Neuronal stem cell (in vitro differentiated cells): ENCODE data around the gene PSMD1.

Source experiments
- DNase-seq: peaks from one replicate; pipeline ENCODE4 v3.0.0-alpha.2; 2013; ENCODE audit warnings: low spot score
- H2AFZ ChIP-seq: one replicate; pipeline ENCODE4 v1.6.1; 2013; ENCODE audit warnings: mild to moderate bottlenecking, low read length, inconsistent platforms
- H2AK5ac ChIP-seq: 2 replicates; pipeline ENCODE4 v1.6.1; 2013; ENCODE audit warnings: low read depth, mild to moderate bottlenecking, inconsistent platforms, low read length, moderate library complexity, mixed read lengths
- H2BK120ac ChIP-seq: 2 replicates; pipeline ENCODE4 v1.6.1; 2013; ENCODE audit warnings: low read depth, mild to moderate bottlenecking, inconsistent platforms, low read length, moderate library complexity, mixed read lengths
- H2BK12ac ChIP-seq: one replicate; pipeline ENCODE4 v1.6.1; 2013; ENCODE audit warnings: low read length, inconsistent platforms
- H2BK15ac ChIP-seq: 2 replicates; pipeline ENCODE4 v1.6.1; 2013; ENCODE audit warnings: mild to moderate bottlenecking, low read length, inconsistent platforms, mixed read lengths
- H2BK5ac ChIP-seq: one replicate; pipeline ENCODE4 v1.6.1; 2013; ENCODE audit warnings: inconsistent platforms, mild to moderate bottlenecking, low read length, moderate library complexity
- H3K14ac ChIP-seq: one replicate; pipeline ENCODE4 v1.6.1; 2013; ENCODE audit warnings: low read length, inconsistent platforms
- H3K18ac ChIP-seq: 2 replicates; pipeline ENCODE4 v1.6.1; 2013; ENCODE audit warnings: low read length, inconsistent platforms
- H3K23ac ChIP-seq: 2 replicates; pipeline ENCODE4 v1.6.1; 2013; ENCODE audit warnings: low read depth, mild to moderate bottlenecking, mixed read lengths, low read length, inconsistent platforms; ENCODE audit not compliant: poor library complexity
- H3K27ac ChIP-seq: replicated peaks from 3 replicates; pipeline ENCODE4 v1.5.1; 2013; ENCODE audit warnings: low read length, inconsistent platforms
- H3K27me3 ChIP-seq, 3 experiments: 2 replicates each; pipeline ENCODE4 v1.6.1; 2013; ENCODE audit warnings: low read length in 3 of 3, mild to moderate bottlenecking in 2 of 3, inconsistent platforms in 1 of 3, low read depth in 1 of 3, mixed read lengths in 1 of 3, moderate library complexity in 1 of 3; ENCODE audit not compliant: control insufficient read depth in 3 of 3, insufficient read depth in 3 of 3
- H3K36me3 ChIP-seq, 2 donors: replicated peaks in 1 of 2; 2 replicates each; pipeline ENCODE4 v1.6.1; 2013; ENCODE audit warnings: low read length in 2 of 2; ENCODE audit not compliant: control insufficient read depth in 2 of 2, insufficient read depth in 2 of 2
- H3K4ac ChIP-seq: 2 replicates; pipeline ENCODE4 v1.6.1; 2013; ENCODE audit warnings: inconsistent platforms, mild to moderate bottlenecking, low read length, moderate library complexity
- H3K4me1 ChIP-seq, 2 donors: 1 replicate in 1 of 2; 2 replicates in 1 of 2; pipeline ENCODE4 v1.6.1; 2013; ENCODE audit warnings: low read length in 2 of 2, low read depth in 1 of 2; ENCODE audit not compliant: control insufficient read depth in 2 of 2, insufficient read depth in 1 of 2
- H3K4me2 ChIP-seq: one replicate; pipeline ENCODE4 v1.6.1; 2013; ENCODE audit warnings: mild to moderate bottlenecking, low read length, inconsistent platforms; ENCODE audit not compliant: insufficient read depth, poor library complexity, severe bottlenecking
- H3K4me3 ChIP-seq, 2 donors: 2 replicates each; pipeline ENCODE4 v1.5.1; 2013; ENCODE audit warnings: low read length in 2 of 2, mild to moderate bottlenecking in 2 of 2, inconsistent platforms in 1 of 2, moderate library complexity in 1 of 2
- H3K79me1 ChIP-seq: one replicate; pipeline ENCODE4 v1.6.1; 2013; ENCODE audit warnings: low read depth, mild to moderate bottlenecking, inconsistent platforms, low read length, moderate library complexity
- H3K9ac ChIP-seq: one replicate; pipeline ENCODE4 v1.6.1; 2013; ENCODE audit warnings: mild to moderate bottlenecking, low read depth, low read length, inconsistent platforms; ENCODE audit not compliant: poor library complexity
- H3K9me3 ChIP-seq, 2 donors: replicated peaks in 1 of 2; 2 replicates each; pipeline versions ENCODE3 to v1.6.1; 2013; ENCODE audit warnings: low read length in 2 of 2, mild to moderate bottlenecking in 2 of 2, inconsistent platforms in 1 of 2, low read depth in 1 of 2, mixed read lengths in 1 of 2, moderate library complexity in 1 of 2; ENCODE audit not compliant: control insufficient read depth in 2 of 2, insufficient read depth in 1 of 2
- H4K8ac ChIP-seq: one replicate; pipeline ENCODE4 v1.6.1; 2013; ENCODE audit warnings: low read depth, mild to moderate bottlenecking, inconsistent platforms, low read length, moderate library complexity
- H4K91ac ChIP-seq: one replicate; pipeline ENCODE4 v1.6.1; 2013; ENCODE audit warnings: low read length, low read depth, mild to moderate bottlenecking, inconsistent platforms; ENCODE audit not compliant: poor library complexity
- WGBS, 2 donors: extraction: QIAGEN DNeasy Blood & Tissue Kit; methylation state at CpG; one replicate each; pipeline ENCODE4 v1.1.7; 2013; ENCODE audit warnings: missing lambda C conversion rate in 2 of 2, mixed read lengths in 1 of 2; ENCODE audit not compliant: insufficient read length in 2 of 2, insufficient replicate concordance in 1 of 2; ENCODE audit errors: extremely low coverage in 2 of 2; 5-methylcytosine and 5-hydroxymethylcytosine counted together

The PSMD1 gene

GRCh38 chr2:231104115-231104713 is 47.5 kb downstream of the PSMD1 start:
- H3K18ac ChIP-seq = no peak overlapping the region
- no peaks in the 10 kb centered on the region for H3K4me1 ChIP-seq
- WGBS, 2 donors = no CpG with 5 or more reads among the region's 3 CpGs
- H3K9me3 ChIP-seq = peaks cover 4 to 11% of the 10 kb centered on the region in 2 donors
- peaks cover 14 to 73% of the 10 kb centered on the region in 2 donors for H3K36me3 ChIP-seq
- no peak overlapping the region for H4K91ac ChIP-seq
- H3K14ac ChIP-seq = no peak overlapping the region
- H3K4me3 ChIP-seq = no peak overlapping the region
- H4K8ac ChIP-seq = no peak overlapping the region
- H2BK12ac ChIP-seq = no peak overlapping the region
- H3K4ac ChIP-seq = no peak overlapping the region
- no peaks in the 10 kb centered on the region for H3K27me3 ChIP-seq
- no peak overlapping the region for H3K23ac ChIP-seq
- peaks cover 2% of the 10 kb centered on the region for H3K79me1 ChIP-seq
- H2BK5ac ChIP-seq = no peak overlapping the region
- H3K9ac ChIP-seq = no peak overlapping the region
- peak; percentile 39 for DNase-seq
- no peak overlapping the region for H3K4me2 ChIP-seq
- no peak overlapping the region for H3K27ac ChIP-seq
- no peak overlapping the region for H2AK5ac ChIP-seq
- H2AFZ ChIP-seq = no peak overlapping the region
- no peak overlapping the region for H2BK120ac ChIP-seq
- no peak overlapping the region for H2BK15ac ChIP-seq

GRCh38 chr2:231110551-231110950 is 53.9 kb downstream of the PSMD1 start:
- H4K91ac ChIP-seq = no peak overlapping the region
- H3K36me3 ChIP-seq = peaks cover 4 to 84% of the 10 kb centered on the region in 2 donors
- H2AFZ ChIP-seq = no peak overlapping the region
- no peak overlapping the region for H2AK5ac ChIP-seq
- no peak overlapping the region for H4K8ac ChIP-seq
- no CpG with 5 or more reads among the region's 1 CpG for WGBS, 2 donors
- no peak overlapping the region for H3K4me3 ChIP-seq
- H3K14ac ChIP-seq = no peak overlapping the region
- no peak overlapping the region for H3K23ac ChIP-seq
- no peak overlapping the region for H3K9ac ChIP-seq
- no peak overlapping the region for H3K18ac ChIP-seq
- H2BK15ac ChIP-seq = no peak overlapping the region
- no peak overlapping the region for H2BK5ac ChIP-seq
- H3K4me2 ChIP-seq = no peak overlapping the region
- H3K27me3 ChIP-seq = no peaks in the 10 kb centered on the region
- H3K79me1 ChIP-seq = no peaks in the 10 kb centered on the region
- no peak overlapping the region for H2BK12ac ChIP-seq
- H2BK120ac ChIP-seq = no peak overlapping the region
- H3K4me1 ChIP-seq = no peaks in the 10 kb centered on the region
- no peaks in the 10 kb centered on the region for H3K9me3 ChIP-seq
- no peak for DNase-seq
- H3K27ac ChIP-seq = no peak overlapping the region
- H3K4ac ChIP-seq = no peak overlapping the region

GRCh38 chr2:231111987-231112386 is 55.3 kb downstream of the PSMD1 start:
- Histone ChIP-seq H3K18ac (no peak overlapping the region), H4K91ac (no peak overlapping the region), H3K4ac (no peak overlapping the region), H3K79me1 (no peaks in the 10 kb centered on the region), H3K9me3 (no peaks in the 10 kb centered on the region), H3K9ac (no peak overlapping the region), H3K14ac (no peak overlapping the region), H3K4me3 (no peak overlapping the region), H2BK5ac (no peak overlapping the region), H2BK15ac (no peak overlapping the region), H3K23ac (no peak overlapping the region), H2AFZ (no peak overlapping the region), H3K4me1 (no peaks in the 10 kb centered on the region), H3K27me3 (no peaks in the 10 kb centered on the region), H2BK120ac (no peak overlapping the region), H2AK5ac (no peak overlapping the region), H3K36me3 (peaks cover 4 to 76% of the 10 kb centered on the region in 2 donors), H4K8ac (no peak overlapping the region), H3K4me2 (no peak overlapping the region), H3K27ac (no peak overlapping the region), H2BK12ac (no peak overlapping the region)
- no peak for DNase-seq
- no CpG with 5 or more reads among the region's 1 CpG for WGBS, 2 donors

- H3K23ac ChIP-seq = no peak overlapping the region
- no peak overlapping the region for H3K27ac ChIP-seq
- H3K27me3 ChIP-seq = no peaks in the 10 kb centered on the region
- H3K9me3 ChIP-seq = no peaks in the 10 kb centered on the region
- no peak overlapping the region for H2AK5ac ChIP-seq
- no peak overlapping the region for H2BK5ac ChIP-seq
- H4K91ac ChIP-seq = no peak overlapping the region
- no peak overlapping the region for H4K8ac ChIP-seq
- no peaks in the 10 kb centered on the region for H3K4me1 ChIP-seq
- H2AFZ ChIP-seq = no peak overlapping the region
- no peak overlapping the region for H3K4me3 ChIP-seq
- DNase-seq = no peak
- no peaks in the 10 kb centered on the region for H3K79me1 ChIP-seq
- no peak overlapping the region for H2BK15ac ChIP-seq
- H3K36me3 ChIP-seq = peaks cover 4 to 62% of the 10 kb centered on the region in 2 donors
- no CpG with 5 or more reads among the region's 5 CpGs for WGBS, 2 donors
- H3K14ac ChIP-seq = no peak overlapping the region
- no peak overlapping the region for H3K4me2 ChIP-seq
- no peak overlapping the region for H2BK12ac ChIP-seq
- H3K9ac ChIP-seq = no peak overlapping the region
- no peak overlapping the region for H3K4ac ChIP-seq
- H3K18ac ChIP-seq = no peak overlapping the region
- no peak overlapping the region for H2BK120ac ChIP-seq
Measured at GRCh38 chr2:231113489-231113888, 56.8 kb downstream of the PSMD1 start.
